Breast epithelium (tissue), 3 donors: ENCODE measurements around the gene RB1.

Experiments
- CTCF ChIP-seq, 3 donors: fragments of 450-650 bp; IDR thresholded peaks; one replicate each; pipeline ENCODE4 v1.5.1; 2016 to 2017; ENCODE audit warnings: antibody characterized with exemption in 3 of 3, mild to moderate bottlenecking in 3 of 3, moderate library complexity in 3 of 3
- POLR2AphosphoS5 ChIP-seq, 3 donors: sonication (generic); formaldehyde crosslinking; IDR thresholded peaks; one replicate each; pipeline ENCODE4 v1.6.1; 2017; ENCODE audit warnings: antibody characterized with exemption in 3 of 3

GRCh38 chr13:48299591-48299990 lies 4.0 kb upstream of the RB1 start:
- no peak for TF ChIP-seq CTCF (IDR thresholded peaks at IDR 0.05)
- TF ChIP-seq POLR2AphosphoS5 (IDR thresholded peaks at IDR 0.05): no peak
